KBM-7 (cell line): ENCODE results near the gene MAN1C1.
"Not testable (repeated sequence)": the region's sequence is repeated elsewhere in the genome, so short reads cannot be mapped to it uniquely, and the experiment has no call there.

Experiments used
- DNase-seq: peaks from one replicate; pipeline ENCODE4 v3.0.0-alpha.2; 2015
- in situ Hi-C: fragments of 300-500 bp; cut with MboI; formaldehyde crosslinking; loops from 2 replicates; pipeline ENCODE4 v1.14.3; 2020; ENCODE audit warnings: low sequenced_read_pairs, low pct_unique_long_range_greater_than_20kb, mixed read lengths

Gene MAN1C1

DNA sequence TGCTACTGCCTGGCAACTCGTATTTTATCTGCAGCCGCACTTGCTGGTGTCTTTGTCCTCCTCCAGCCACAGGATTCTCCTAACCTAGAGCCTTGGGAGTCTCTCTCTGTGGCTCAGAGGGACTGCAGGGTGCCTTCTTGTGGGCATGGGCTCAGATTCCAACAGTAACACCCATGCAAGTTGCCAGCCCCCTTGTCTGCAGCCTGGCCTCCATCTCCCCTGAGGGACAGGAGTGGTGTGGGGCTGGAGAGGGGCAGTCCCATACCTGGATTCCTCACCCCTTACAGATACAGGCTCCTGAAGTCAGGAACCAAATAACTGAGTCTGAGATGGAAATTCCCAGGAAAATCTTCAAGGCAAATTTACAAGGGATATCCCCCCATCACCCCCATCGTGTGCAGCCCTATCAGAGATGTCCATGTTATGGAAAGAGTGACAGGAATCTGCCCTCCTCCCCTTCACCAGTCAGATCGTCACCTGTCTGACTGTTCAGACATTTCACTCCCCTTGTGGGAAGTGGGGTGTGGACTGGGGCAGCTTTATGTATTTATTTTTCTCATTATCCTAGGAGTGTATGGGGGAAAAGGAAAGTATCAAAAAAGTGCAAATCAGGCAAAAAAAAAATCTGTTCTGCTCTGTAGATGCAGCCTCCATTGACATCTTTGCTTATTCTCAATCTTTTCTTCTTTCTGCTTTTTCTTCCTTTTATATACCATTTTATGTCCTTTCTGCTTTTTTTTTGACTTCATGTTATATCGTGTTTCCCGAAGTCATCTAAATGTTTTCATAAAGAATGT is 70.8 kb downstream of the MAN1C1 start:
- DNase-seq = no peak
- in situ Hi-C loops = no loop called here

- no peak for DNase-seq
- in situ Hi-C loops = no loop called here
These were observed 72.0 kb downstream of the MAN1C1 start for GRCh38 chr1:25688390-25689119.

DNA sequence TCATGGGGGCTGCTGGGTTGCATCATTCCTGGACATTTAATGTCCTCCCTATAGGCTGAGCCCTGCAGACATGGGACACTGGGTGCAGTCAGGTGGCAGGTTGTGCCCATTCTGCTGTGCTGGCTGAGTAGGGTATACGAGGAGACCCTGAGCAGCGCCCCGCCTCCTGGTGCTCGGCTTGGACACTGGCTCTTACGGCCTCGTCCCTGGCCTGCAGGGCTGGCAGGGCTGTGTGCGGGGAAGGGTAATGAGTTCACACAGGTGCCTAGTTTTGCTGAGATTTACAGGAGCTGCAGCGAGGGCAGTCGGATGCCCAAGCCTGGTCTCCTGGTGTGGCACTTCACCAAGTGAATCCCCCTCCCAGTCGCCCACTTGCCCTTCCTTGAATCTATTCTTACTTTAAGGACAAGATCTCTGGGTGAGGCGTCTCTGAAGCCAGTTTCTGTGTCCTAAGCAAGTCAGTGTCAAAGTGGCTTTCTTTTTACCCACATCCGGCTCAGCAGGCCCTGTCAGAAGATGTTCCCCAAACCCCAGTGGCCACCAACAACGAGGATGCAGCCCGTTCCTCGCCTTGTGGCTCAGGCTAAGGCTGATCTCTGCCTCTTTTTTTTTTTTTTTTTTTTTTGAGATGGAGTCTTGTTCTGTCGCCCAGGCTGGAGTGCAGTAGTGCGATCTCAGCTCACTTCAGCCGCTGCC is 73.2 kb downstream of the MAN1C1 start:
- DNase-seq = peak; percentile 41
- in situ Hi-C loops = no loop called here

DNA sequence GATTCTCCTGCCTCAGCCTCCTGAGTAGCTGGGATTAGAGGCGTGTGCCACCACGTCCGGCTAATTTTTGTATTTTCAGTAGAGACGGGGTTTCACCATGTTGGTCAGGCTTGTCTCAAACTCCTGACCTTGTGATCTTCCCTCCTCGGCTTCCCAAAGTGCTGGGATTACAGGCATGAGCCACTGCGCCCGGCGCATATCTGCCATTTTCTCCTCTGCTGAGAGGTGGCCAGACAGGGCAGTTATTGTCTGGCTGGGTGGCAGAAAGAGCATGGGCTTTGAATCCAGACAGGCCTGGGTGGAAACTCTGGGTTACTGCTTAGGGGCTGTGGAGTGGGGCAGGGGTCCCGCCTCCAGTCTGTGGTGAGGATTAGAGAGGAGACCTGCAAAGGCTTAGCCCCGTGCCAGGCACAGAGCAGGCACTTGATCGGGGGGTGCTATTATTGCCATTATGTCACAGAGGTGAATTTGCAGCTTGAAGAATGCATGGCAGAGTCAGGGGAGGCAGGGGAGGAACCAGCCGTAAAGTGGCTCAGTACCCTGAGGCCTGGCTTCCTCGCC is 73.9 kb downstream of the MAN1C1 start:
- DNase-seq = no peak
- in situ Hi-C loops = no loop called here

DNA sequence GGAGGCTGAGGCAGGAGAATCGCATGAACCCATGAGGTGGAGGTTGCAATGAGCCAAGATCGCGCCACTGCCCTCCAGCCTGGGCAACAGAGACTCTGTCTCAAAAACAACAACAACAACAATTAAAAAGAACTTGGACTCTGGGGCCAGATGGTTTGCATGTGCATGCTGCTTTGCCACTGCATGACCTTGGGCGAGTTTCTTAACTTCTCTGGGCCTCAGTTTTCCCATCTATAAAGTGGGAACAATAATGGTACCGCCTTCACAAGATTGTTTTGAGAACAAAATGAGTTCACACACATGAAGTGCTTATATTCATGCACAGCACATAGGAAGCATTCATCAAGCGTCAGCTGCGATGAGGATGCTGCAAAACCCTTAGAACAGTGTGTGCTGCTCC is 74.6 kb downstream of the MAN1C1 start:
- no peak for DNase-seq
- in situ Hi-C loops = no loop called here

GRCh38 chr1:25692560-25692959 is 76.0 kb downstream of the MAN1C1 start:
- in situ Hi-C loops = no loop called here
- DNase-seq = peak; percentile 33

DNA sequence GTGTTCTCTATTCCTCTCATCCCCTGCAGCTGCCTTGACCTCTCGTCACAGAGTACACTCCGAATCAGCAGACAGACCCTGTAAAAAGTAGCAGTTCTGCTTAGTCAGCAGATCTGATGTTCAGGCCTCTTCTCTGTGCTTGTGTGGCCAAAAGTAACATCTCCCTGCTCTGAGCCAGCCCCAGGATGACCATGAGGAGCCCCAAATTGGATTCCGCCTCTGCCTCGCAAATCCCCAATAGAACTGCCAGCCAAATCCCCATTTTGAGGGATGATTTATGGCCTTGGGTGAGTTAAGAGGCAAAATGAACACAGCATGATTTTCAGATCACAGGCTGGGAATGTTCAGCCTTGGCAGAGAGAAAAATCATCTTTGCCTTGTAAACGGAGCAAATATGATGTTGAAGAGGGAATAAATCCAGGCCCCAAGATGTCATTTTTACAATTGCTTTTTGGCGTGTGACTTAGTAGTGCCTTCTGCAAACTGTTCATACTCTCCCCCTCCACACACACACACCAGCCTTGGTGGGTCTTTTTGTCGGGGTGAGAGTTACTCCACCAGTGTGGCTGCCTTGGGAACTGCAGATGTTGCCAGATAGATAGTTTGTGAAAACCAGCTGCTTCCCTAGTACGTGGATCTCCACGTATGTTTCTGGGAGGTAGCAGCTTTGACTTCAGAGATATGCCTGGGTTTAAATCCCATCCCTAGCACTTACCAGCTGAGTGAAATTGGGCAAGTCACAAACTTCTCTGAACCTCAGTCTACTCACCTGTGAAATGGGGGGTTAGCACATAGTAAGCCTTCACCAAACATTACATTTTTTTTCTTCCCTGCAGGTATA is 77.8 kb downstream of the MAN1C1 start:
- DNase-seq = no peak
- in situ Hi-C loops = no loop called here

DNA sequence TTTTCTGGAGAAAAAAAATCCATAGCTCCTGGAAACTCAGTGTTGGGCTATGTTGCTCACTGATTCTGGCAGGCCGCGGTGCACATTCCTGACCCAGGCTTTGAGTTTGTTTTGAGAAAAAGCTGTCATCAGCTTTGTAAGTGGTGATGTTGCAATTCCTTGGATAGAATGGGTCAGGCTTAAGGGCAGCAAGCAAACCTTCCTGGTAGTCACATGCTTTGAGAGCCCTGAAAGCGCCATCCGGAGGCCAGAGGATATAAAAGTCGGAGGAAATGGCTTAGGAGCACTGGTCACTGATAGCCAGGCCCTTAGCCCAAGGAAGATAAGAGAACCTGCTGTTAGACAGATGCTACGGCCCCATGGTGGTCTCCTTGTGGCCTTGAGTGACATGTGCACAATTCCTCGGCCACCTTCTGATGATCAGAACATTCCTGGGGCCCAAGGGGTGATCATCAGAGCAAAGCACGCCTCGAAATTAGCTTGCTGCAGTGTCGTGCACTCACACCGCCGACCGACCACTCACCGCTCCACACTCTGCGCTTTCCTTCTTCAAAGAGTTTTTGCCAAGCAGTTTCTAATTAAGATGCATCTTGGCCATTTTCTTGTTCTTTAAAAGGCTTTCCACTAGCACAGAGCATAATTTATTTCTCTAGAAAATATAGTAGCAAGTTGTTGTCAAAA is 78.6 kb downstream of the MAN1C1 start:
- in situ Hi-C loops = no loop called here
- DNase-seq = no peak

DNA sequence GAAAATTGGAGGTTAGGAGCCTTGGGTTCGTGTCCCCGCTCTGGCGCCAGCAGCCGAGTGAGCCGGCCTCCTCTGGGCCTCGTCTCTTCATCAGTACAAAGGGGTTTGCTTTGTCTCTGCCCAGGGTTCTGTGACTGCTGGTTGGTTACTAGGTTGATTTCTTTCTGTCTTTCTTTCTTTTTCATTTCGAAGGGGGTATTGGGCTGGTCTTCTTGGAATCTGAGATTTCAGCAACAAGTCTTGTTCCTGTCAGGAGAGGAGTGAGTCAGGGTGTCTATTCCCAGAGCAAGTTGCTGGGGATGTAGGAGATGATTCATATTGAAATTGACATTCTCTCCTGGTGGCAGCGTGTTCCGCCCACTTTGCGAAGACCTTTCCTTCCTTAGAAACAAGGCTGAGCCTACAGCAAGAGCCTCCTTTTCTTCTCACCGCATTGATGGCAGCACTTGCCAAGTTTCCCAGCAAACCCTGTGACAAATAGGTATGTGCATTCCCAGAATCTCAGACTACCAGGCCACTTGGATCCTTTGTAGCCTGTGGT is 79.2 kb downstream of the MAN1C1 start:
- in situ Hi-C loops = no loop called here
- no peak for DNase-seq

DNA sequence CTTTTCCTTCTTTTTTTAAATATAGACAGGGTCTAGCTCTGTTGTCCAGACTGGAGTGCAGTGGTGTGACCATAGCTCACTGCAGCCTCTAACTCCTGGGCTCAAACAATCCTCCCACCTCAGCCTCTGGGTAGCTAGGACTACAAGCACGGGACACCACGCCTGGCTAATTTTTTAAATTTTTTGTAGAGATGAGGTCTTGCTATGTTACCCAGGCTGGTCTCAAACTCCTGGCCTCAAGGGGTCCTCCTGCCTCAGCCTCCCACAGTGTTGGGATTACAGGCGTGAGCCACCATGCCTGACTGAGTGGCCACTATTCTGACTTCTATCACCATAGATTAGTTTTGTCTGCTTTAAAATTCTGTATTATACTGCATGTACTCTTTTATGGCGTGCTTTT is 80.1 kb downstream of the MAN1C1 start:
- DNase-seq, in situ Hi-C loops: not testable (repeated sequence)

DNA sequence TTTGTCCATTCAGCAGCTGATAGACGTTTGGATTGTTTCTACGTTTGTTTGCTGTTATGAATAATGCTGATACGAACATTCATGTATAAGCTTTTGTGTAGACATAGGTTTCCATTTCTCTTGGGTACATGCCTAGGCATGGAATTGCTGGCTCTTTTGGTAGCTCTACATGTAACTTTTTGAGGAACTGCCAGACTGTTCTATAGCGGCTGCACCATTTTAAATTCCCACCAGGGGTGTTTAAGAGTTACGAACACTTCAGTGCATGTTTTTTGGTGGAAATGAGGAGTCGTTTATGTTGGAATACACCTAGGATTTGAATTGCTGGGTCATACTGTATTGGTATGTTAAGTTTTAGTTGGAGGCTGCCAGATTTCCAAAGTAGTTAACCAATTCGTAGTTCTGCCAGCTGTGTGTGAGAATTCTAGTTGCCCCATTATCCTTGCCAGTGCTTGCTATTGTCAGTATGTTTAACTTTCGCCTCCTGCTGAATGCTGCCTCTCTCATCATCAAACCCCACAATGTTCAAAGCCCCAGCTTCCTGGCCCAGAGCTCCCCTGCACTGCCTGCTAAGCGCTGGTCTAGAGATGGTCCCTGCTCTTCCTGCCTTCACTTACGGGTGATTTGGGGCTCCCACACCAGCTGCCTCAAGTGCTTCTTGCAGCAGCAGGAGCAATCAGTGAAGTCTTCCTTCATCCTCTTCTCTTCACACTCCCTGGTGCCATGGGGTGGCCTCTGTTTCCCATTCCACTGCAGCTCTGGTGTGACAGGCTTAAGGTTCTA is 81.0 kb downstream of the MAN1C1 start:
- DNase-seq = peak; percentile 38
- in situ Hi-C loops = no loop called here

DNA sequence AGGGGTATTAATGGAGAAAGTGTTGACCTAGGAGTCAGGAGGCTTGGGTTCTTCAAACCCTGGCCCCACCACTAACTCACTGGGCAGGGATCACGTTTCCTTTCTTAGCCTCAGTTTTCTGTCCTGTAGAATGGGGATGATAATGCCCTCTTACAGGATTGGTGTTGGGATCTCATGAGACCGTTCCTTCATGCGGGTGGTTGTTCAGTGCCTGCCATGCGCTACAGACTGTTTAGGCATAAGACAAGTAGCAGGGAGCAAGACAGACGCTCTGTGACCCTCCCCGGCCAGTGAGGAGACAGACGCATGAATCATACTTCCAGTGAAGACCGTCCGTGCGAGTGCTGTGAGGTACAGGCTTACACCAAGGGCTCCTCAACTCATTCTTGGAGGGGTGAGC is 81.7 kb downstream of the MAN1C1 start:
- no peak for DNase-seq
- in situ Hi-C loops = no loop called here

GRCh38 chr1:25699059-25699458 is 82.5 kb downstream of the MAN1C1 start:
- in situ Hi-C loops, DNase-seq: not testable (repeated sequence)

DNA sequence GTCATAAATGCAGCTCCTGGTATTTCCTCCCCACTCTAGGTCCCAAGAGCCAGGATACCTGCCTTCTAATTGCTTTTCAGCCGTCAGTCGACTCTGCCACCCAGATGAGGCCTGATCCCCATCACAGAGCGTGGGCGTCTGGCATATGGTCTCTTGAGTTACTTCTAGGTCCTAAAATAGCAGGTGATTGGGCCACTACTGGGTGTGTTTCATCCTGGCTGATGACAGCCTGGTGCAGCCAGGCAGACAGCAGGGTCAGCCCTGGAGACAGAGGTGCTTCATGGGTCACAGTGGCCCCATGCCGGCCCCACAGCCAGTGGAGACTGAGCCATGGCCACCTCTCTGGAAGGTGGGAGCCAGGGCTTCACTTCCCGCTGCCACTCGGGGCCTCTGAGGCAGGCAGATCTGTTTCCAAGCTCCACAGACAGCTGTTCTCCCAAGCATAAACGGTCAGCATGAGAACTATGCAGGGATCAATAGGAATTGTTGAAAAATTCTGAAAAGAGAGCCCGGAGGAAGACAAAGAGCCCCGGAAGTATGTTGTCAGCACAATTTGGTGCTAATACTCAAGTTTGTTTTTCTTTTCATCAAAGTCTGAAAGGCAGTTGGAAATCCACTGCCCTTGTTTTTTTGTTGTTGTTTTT is 83.0 kb downstream of the MAN1C1 start:
- DNase-seq = no peak
- in situ Hi-C loops = no loop called here

DNA sequence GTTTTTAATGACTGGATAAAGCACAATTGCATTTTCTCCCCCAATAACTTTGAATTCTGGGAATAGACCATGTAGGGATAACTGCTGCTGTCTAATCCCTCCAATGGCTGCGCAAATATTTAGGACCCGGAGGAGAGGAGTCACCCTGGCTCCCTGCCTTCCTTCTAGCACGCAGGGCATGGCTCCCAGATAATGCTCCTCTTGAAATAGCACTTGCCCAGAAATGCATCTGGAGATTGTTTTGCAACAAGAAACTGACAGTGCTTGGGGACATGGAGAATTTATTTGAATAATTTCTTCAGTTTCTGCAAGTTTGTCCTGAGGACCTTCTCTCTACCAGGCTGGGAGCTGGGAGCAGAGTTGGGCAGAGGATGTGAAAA is 83.5 kb downstream of the MAN1C1 start:
- no peak for DNase-seq
- in situ Hi-C loops = no loop called here

DNA sequence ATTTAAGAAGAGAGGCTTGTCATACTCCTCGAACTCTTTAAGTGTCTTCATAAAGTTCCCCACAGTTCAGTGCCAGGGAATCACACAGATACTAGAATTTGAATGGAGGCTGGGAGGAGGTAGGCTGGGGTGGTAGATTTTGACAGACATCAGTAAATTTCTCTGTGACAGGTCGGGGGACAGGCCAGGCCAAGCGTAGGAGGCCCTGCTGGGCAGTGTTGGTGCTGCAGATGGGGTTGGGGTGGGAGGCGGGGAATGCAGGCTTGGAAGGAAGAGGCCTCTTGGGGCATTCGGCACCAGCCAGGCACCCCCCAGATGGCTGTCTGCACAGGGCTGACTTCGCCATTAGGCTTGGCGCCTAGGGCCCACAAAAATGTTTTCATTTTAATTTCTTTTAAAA is 84.0 kb downstream of the MAN1C1 start:
- in situ Hi-C loops = no loop called here
- DNase-seq = no peak
